Natural killer cell (primary cell): Measurements from ENCODE around the gene PRR5L. TPM values are rescaled to one million over a fixed set of nuclear protein-coding genes. Genes with fewer than 3 reads are reported as not detected.

ENCODE experiments used
- ATAC-seq, 3 donors: fragments of 150-1000 bp in 2 of 3; fragments of 200-7000 bp in 1 of 3; cut with Tn5 transposase; 1 replicate in 1 of 3; 2 replicates in 2 of 3; pipeline ENCODE4 v1.10.0; 2021; ENCODE audit warnings: mild to moderate bottlenecking in 2 of 3, moderate library complexity in 2 of 3
- DNase-seq, 2 donors: peaks; one replicate each; pipeline versions ENCODE4 v3.0.0 to v3.0.0-alpha.2; 2013 to 2021; ENCODE audit warnings: mixed read lengths in 1 of 2
- H3K27ac ChIP-seq: one replicate; pipeline ENCODE4 v1.5.1; 2013; ENCODE audit warnings: mild to moderate bottlenecking, low read length
- H3K27me3 ChIP-seq: one replicate; pipeline ENCODE4 v1.6.1; 2013; ENCODE audit warnings: low read length; ENCODE audit not compliant: control insufficient read depth, insufficient read depth
- H3K36me3 ChIP-seq: one replicate; pipeline ENCODE4 v1.6.1; 2013; ENCODE audit warnings: low read length; ENCODE audit not compliant: control insufficient read depth, insufficient read depth
- H3K4me1 ChIP-seq: one replicate; pipeline ENCODE4 v1.6.1; 2013; ENCODE audit warnings: low read length; ENCODE audit not compliant: control insufficient read depth, insufficient read depth
- H3K4me3 ChIP-seq: one replicate; pipeline ENCODE4 v1.5.1; 2013; ENCODE audit warnings: low read length
- H3K9me3 ChIP-seq: one replicate; pipeline ENCODE4 v1.6.1; 2013; ENCODE audit warnings: low read length; ENCODE audit not compliant: control insufficient read depth, insufficient read depth
- H3K27ac Mint-ChIP-seq, 2 donors: one replicate each; pipeline ENCODE4 v1.8.0; 2022; ENCODE audit warnings: mild to moderate bottlenecking in 2 of 2, mixed read lengths in 2 of 2, moderate library complexity in 1 of 2
- H3K27me3 Mint-ChIP-seq, 2 donors: one replicate each; pipeline ENCODE4 v1.8.0; 2022; ENCODE audit warnings: low read depth in 2 of 2, mixed read lengths in 2 of 2
- H3K36me3 Mint-ChIP-seq: one replicate; pipeline ENCODE4 v1.8.0; 2022; ENCODE audit warnings: mixed read lengths
- H3K4me1 Mint-ChIP-seq, 2 donors: one replicate each; pipeline ENCODE4 v1.8.0; 2022; ENCODE audit warnings: mixed read lengths in 2 of 2
- H3K4me3 Mint-ChIP-seq: one replicate; pipeline ENCODE4 v1.8.0; 2022; ENCODE audit warnings: mild to moderate bottlenecking, moderate library complexity, mixed read lengths
- H3K9me3 Mint-ChIP-seq, 2 donors: one replicate each; pipeline ENCODE4 v1.8.0; 2022; ENCODE audit warnings: mixed read lengths in 2 of 2
- WGBS: methylation state at CpG from one replicate; pipeline ENCODE4 v1.1.7; 2013; ENCODE audit warnings: missing lambda C conversion rate; ENCODE audit not compliant: insufficient coverage; 5-methylcytosine and 5-hydroxymethylcytosine counted together
- intact Hi-C: fragments of 100-400 bp; cut with micrococcal nuclease; formaldehyde crosslinking; loops from one replicate; pipeline ENCODE4 v1.14.2; 2022
- total RNA-seq, 4 donors: library from RNA; stranded (reverse); fragments of 120-200 nt in 1 of 4; gene quantifications; one replicate each; pipeline versions ENCODE4 v1.2.3 to v1.2.4, GENCODE V29; 2013 to 2022
- TF ChIP-seq, protein P1 (sequence below): fragments of 200-600 bp; IDR thresholded peaks from one replicate; pipeline ENCODE4 v1.8.0; 2022; ENCODE audit warnings: antibody characterized with exemption

Gene PRR5L
- total RNA-seq, 3 donors from 2014 or later (not counting 1 experiment from before 2014, with no cell fraction given) = 128 to 367 (median 303) TPM

DNA sequence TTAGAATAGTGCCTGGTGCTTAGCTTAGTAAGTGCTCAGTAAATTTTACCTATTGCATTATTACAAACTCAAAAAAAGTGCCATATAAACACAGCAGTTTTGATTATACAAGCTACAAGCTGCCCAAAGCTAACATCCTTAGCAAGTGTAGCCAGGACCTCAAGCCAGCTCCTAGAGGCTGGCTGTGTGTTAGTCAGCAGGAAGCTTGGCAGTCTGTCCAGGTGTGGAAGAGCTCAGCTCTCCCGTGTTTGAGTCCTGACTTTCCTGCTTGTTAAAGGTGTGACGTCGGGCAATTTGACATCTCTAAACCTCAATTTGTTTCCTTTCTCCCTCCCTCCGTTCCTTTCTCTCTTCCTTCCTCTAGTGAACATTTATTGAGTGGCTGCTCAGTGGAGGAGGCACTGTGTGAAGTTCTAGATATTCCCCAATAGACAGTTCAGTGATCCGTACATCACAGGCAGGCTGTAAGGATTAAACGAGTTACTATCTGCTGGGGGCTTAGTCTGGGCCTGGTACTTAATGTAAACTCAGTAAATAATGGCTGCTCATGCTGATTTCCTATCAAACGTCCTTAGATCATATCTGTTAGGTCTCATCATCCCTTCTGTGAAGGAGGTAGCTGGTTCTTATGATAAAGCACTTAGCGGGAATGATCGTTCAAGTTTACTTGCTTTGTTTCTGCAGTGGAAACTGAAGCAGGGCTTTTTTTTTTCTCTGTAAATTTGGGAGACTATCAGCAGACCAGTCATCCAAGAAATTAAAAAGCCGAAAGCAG is 68.7 kb downstream of the PRR5L start:
- Histone ChIP-seq H3K4me3 (no peak overlapping the region), H3K27me3 (no peaks in the 10 kb centered on the region), H3K4me1 (peaks cover 13% of the 10 kb centered on the region), H3K27ac (no peak overlapping the region), H3K36me3 (no peaks in the 10 kb centered on the region), H3K9me3 (no peaks in the 10 kb centered on the region)
- no peaks in the 10 kb centered on the region for H3K9me3 Mint-ChIP-seq
- WGBS = 58% methylated on average over 9 of the region's 10 CpGs
- DNase-seq = no peak
- no peak overlapping the region for H3K27ac Mint-ChIP-seq
- intact Hi-C loops = no loop called here
- peaks cover 0 to 11% of the 10 kb centered on the region in 2 donors for H3K27me3 Mint-ChIP-seq
- TF ChIP-seq, protein P1, sequence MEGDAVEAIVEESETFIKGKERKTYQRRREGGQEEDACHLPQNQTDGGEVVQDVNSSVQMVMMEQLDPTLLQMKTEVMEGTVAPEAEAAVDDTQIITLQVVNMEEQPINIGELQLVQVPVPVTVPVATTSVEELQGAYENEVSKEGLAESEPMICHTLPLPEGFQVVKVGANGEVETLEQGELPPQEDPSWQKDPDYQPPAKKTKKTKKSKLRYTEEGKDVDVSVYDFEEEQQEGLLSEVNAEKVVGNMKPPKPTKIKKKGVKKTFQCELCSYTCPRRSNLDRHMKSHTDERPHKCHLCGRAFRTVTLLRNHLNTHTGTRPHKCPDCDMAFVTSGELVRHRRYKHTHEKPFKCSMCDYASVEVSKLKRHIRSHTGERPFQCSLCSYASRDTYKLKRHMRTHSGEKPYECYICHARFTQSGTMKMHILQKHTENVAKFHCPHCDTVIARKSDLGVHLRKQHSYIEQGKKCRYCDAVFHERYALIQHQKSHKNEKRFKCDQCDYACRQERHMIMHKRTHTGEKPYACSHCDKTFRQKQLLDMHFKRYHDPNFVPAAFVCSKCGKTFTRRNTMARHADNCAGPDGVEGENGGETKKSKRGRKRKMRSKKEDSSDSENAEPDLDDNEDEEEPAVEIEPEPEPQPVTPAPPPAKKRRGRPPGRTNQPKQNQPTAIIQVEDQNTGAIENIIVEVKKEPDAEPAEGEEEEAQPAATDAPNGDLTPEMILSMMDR = no peak
- no peak for ATAC-seq
- no peak overlapping the region for H3K4me3 Mint-ChIP-seq
- H3K36me3 Mint-ChIP-seq = no peaks in the 10 kb centered on the region
- H3K4me1 Mint-ChIP-seq = peaks cover 29 to 41% of the 10 kb centered on the region in 2 donors

DNA sequence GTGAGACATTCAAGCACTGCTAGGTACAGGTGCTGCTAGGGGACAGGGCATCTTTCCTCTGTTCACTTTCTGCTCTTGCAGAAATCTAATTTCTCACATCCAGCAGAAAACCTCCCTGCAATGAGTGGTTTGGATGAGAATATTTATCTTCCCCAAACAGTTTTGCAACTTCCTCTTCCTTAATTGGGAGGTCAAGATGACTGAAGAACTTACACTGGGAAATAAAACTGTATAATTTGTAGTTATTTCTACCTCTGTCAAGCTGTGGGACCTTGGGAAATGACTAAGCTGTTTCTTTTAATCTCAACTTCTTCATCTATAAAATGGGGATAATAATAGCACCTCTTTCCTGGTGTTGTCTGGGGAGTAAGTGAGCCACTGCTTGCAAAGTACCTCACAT is 69.8 kb downstream of the PRR5L start:
- H3K9me3 Mint-ChIP-seq = no peaks in the 10 kb centered on the region
- TF ChIP-seq, protein P1 = no peak
- Histone ChIP-seq H3K27me3 (no peaks in the 10 kb centered on the region), H3K4me1 (peaks cover 13% of the 10 kb centered on the region), H3K27ac (no peak overlapping the region), H3K36me3 (no peaks in the 10 kb centered on the region), H3K4me3 (no peak overlapping the region), H3K9me3 (no peaks in the 10 kb centered on the region)
- ATAC-seq (no peak), DNase-seq (no peak)
- intact Hi-C loops = no loop called here
- H3K27me3 Mint-ChIP-seq = peaks cover 0 to 11% of the 10 kb centered on the region in 2 donors
- no peak overlapping the region for H3K4me3 Mint-ChIP-seq
- no peak overlapping the region for H3K27ac Mint-ChIP-seq
- H3K4me1 Mint-ChIP-seq = peaks cover 20 to 30% of the 10 kb centered on the region in 2 donors
- no peaks in the 10 kb centered on the region for H3K36me3 Mint-ChIP-seq

DNA sequence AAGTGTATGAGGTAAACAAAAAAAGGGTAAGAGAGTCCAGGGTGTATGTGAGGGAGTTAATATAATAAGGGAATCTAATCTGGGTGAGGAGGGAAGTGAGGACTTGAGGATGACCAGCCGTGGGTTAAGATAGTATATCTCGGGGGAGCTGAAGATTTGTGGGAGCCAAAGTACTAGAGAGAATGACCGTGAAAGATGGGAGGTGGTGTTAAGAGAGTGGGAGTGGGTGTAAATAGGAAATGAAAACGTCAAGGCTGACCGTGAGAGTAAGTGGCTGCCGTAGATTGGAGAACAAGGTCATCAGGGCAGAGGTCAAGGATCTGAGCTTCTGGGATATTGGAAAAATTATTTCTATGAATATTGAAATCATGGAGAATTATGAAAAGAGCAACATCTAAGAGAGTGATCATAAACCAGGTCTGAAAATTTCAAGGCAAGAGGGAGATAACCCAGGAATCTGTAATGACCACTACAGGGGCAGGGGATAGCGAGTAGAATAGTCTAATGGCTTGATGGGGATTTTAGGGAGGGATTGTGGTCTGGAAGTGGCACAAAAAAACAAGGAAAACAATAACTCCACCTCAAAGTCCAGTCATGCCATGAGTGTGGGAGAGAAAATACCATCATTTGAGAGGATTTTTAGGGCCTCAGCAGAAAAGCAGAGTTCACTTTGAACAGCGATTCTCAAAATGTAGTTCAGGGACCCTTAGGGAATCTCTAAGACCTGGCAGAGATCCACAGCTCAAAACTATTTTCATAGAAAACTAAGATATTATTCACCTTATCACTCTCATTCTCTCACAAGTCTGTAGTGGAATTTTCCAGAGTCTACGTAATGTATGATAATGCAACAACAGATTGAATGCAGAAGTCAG is 72.0 kb downstream of the PRR5L start:
- no peaks in the 10 kb centered on the region for H3K36me3 ChIP-seq
- H3K9me3 ChIP-seq = no peaks in the 10 kb centered on the region
- no peaks in the 10 kb centered on the region for H3K27me3 ChIP-seq
- 75% methylated on average over 9 of the region's 9 CpGs for WGBS
- no peak for DNase-seq
- Mint-ChIP-seq H3K27me3 (peaks cover 0 to 9% of the 10 kb centered on the region in 2 donors), H3K9me3 (no peaks in the 10 kb centered on the region), H3K27ac (no peak overlapping the region), H3K4me3 (no peak overlapping the region), H3K4me1 (peaks cover 13 to 23% of the 10 kb centered on the region in 2 donors), H3K36me3 (no peaks in the 10 kb centered on the region)
- TF ChIP-seq, protein P1 = no peak
- no peak overlapping the region for H3K4me3 ChIP-seq
- peaks cover 9% of the 10 kb centered on the region for H3K4me1 ChIP-seq
- no peak for ATAC-seq
- intact Hi-C loops = no loop called here
- no peak overlapping the region for H3K27ac ChIP-seq
